Umbilical cord (tissue), 2 donors: ENCODE measurements around the gene PCNX2. TPM values are rescaled to one million over a fixed set of nuclear protein-coding genes. Genes with fewer than 3 reads are reported as not detected.
"Not testable (repeated sequence)": the region's sequence is repeated elsewhere in the genome, so short reads cannot be mapped to it uniquely, and the experiment has no call there.

ENCODE experiments used
- DNase-seq: peaks from one replicate; pipeline ENCODE4 v3.0.0-alpha.2; 2015; ENCODE audit warnings: low spot score
- total RNA-seq: library from RNA; depleted of rRNA; stranded (reverse); fragments of >200 nt; gene quantifications from one replicate; pipeline ENCODE4 v1.2.3, GENCODE V29; 2014; ENCODE audit warnings: low replicate concordance; ENCODE audit not compliant: insufficient read depth

PCNX2 gene
- total RNA-seq, 1 donor from 2014 or later = 12.5 TPM

DNA sequence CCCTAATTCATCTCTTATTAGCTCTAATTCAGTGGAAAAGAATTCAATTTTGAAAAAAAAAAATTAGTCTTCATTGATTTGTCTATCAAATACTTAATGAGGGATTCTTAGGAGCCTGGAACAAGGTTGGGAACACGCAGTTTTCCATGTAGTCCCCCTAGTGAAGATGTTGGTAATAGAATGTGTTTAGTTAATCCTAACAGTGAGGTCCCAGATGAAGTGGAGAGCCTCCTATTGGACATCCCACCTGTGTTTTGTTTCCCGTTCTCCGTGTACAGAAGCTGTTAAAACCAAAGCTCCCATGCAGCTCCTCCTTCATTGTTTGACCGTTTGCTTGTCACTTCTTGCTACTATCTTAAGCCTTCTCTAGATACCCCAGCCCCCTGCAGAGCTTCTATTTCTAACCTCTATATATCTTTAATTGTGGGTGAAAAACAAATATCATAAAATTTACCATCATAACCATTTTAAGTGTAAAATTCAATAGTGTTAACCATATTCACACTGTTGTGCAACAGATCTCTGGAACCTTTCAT is 67.5 kb downstream of the PCNX2 start:
- DNase-seq = no peak

DNA sequence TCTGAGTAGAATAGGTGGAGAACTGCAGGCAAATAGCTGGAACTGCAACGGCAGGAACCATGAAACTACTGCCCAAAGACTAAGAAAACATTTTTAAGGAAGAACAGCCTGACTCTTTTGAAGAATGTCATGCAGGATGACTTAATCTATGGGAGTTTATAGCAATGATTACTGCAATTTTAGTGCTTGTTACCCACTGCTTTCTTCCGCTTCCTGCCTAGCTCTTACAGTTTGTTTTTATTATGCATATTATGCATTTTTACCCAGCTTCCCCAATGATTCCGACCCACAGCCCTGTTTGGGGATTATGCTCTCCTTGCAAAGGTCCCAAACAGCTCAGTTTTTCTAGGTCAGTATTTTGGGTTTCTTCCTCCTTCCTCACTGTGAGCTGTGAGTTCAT is 71.2 kb downstream of the PCNX2 start:
- DNase-seq = no peak

DNA sequence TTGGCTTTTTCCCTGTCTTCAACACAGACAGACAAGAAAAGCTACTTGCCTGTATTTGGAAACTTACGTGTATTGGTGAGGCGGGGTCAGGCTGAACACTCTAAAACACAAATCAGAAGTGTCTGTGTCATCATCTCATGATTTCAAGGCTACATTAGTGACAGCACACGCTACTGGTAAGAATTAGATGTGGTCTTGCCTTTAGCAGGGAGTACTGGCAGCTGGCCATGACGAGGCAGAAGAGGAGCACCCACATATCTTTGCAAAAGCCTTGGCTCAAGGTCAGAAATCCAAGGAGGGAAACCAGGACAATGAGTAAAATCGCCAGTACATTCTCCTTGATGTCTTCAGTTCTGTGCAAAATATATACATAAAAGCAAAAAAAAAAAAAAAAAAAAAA is 77.7 kb downstream of the PCNX2 start:
- no peak for DNase-seq

DNA sequence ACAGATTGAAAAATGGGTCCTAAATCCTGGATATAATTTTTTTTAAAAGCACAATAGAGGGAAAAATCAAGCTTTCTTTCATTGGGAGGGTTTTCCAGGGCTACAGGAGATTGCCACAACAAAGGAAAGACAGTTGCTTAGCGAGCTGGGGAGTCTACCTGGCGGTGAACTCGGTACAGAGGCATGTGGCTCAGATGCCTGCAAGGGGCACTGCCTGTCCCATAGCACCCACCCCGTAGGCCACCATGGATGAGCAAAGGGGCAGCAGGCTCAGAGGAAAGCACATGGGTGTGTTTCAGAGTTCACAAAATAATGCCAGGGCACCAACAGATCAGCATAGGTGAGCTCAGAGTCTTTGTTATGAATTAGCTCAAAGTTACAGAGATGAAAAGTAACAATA is 79.5 kb downstream of the PCNX2 start:
- DNase-seq = no peak

DNA sequence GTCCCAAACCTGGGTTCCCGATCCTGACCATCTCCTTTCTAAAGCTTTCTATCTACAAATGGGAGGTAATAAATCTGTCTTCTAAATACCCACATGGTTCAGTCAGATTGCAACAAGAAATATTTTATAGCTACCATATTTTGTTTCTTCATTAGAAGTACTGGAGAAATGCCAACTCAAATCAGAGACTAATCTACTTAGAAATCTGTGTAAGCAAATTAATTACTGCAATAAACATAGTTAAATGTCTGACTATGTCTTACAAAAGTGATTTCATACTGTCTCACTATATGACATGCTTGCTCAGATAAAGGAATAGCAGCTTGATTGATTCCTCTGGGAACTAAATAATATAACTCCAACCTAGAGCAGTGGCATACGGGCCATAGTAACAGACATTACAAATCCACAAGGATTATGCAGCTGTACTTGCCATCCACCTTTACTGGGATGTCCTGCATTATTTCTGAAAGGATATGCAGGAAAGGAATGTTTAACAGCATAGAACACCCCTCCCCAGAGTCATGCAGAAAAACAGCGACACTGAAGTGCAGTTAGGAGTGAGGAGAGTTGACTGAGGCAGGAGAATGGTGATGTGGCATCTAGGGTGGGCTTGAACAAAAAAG is 80.3 kb downstream of the PCNX2 start:
- no peak for DNase-seq

DNA sequence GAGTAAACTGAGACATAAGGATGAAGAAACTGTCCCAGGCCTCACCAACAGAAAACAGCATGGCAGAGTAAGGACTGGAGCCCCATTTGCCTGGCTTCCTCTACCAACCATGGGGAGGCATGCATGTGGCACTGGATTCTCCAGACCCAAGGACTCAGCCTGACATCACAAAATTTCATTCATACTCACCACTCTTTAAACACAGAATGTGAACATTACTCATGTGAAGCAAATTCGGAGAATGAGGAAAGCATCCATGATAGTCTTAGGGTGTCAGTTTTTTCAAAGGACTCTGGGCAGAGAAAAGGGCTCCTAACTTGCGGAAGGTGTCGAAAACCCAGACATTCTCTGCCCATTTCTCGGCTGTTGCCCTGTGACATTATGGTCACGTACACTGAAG is 83.9 kb downstream of the PCNX2 start:
- no peak for DNase-seq

DNA sequence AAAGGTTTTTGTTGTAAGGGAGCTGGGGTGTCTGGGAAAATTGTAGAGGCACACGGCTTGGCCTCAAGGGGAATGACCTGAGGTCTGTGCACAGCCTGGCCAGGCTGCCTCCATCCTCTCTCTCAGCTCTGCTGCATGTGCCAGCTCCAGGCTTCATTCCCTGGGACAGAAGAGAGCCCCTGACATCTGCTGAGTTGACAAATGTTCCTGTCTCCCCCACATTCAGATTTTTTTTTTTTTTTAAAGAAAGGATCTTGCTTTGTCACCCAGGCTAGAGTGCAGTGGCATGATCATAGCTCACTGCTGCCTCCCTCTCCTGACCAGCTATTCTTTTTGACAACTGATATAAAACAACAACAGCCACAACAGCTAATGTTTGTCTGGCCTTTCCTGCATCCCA is 84.4 kb downstream of the PCNX2 start:
- no peak for DNase-seq

DNA sequence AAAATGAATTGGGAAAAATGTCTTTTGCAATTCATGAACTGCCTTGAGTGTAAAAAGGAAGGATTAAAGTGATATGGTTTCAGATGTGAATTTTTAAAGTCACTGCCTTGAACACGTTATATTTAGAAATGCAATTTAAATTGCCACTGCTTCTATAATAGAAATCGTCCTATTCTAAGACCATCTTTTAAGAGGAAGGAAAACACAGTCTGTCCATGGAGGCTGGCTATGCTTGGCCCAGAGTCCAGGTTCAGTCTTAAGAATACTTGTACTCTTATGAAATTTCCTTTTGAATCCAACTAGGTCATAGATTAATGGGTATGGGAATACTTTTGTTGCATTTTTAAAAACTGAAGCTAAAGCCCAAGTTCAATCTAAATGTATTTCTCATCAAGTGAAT is 86.0 kb downstream of the PCNX2 start:
- no peak for DNase-seq

DNA sequence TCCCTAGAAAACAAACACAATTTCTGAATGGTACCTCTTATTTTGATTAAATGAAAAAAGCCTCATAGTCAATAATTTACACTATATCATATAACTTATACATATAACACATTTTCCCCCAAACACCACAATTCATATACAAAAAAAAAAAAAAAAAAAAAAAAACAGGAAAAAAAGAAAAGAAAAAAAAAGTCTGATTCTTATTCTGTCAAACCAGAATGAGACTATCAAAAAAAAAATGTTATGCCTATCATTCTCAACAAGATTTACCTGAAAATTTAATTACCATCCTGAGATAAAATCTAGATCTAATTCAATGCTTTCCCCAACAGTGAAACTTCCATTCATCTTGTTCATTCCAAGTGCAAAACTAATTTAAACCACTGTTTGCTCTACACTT is 86.8 kb downstream of the PCNX2 start:
- no peak for DNase-seq

DNA sequence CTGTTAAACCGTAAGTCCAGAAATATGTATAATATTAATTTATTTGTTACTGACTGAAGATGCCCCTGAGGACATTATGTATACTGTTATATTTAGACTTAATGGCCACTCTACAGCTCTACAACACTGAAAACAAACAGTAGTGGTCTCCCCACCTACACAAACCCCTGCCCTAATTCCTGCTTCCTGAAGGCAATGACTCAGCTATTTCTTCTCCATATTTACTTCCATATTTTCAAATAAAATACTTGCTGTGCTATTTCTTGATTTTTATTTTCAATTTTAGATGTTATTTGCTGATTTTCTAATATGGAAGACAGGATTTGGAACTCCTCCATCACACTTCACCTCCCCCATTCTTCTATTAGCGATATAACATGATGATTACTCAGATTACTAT is 97.6 kb downstream of the PCNX2 start:
- DNase-seq = no peak

DNA sequence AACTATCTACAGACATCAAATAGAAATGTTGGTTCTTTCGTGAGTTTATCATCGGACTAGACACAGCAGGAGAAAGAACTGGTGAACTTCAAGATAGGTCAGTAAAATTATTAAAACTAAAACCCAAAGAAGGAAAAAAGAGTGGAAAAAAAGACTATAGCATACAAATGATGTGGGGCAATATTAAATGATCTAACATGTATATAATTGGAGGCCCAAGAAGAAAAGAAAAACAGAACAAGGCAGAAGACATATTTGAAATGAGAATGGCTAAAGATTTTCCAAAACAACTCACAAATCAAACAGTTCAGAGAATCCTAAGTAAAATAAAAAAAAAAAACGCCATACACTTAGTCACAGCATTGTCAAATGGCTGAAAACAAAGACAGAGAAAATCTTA is 101.8 kb downstream of the PCNX2 start:
- no peak for DNase-seq

DNA sequence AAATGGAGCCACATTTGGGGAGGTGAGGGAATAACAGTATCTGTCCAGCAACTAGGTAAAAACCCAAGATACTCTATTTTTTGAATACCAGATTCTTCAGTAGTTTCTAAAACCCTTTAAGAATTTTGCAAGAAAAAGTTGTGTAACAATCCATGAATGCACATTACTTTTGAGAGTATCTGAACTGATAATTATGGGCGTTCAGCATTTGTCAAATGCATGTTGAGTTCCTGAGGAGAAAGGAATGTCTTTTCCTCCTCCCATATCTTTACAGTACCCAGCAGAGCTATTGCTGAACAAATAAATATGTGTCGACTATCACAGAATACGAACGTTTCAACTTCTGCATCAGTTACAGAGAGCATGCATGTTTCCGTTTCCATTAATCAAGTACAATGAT is 104.5 kb downstream of the PCNX2 start:
- no peak for DNase-seq

DNA sequence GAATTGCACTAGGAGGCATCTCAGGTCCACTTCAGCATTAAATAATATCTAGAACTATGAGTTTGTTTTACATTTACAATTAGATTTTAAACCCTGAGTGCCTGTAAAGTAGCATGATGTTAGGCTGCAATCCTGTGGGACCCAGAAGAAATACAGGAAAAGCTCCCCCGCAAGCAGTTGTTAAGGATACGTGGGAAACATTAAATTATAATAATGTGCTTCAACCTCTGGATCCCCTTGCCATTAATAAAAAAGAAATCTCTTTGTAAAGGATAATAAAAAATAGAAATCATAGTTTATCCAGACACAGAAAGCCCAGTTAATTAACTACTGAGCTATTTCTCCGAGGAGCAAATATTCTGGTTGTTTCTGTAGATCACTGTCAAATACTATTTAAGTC is 106.0 kb downstream of the PCNX2 start:
- no peak for DNase-seq

DNA sequence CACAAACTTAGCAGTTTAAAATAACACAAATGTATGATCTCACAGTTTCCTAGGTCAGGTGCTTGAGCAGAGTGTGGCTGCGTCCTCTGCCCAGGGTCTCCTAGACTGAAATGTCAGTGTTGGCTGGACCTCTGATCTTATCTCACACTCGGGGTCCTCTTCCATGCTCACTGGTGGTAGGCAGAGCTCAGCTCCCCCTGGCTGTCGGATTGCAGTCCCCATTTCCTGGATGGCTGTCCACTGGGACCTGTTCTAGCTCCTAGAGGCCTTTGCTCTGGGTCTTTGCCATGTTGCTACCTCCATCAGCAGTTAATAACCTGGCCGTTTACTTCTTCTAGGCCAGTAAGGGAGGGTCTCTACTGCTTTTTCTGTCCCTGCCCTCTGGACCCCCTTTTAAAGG is 107.5 kb downstream of the PCNX2 start:
- no peak for DNase-seq

DNA sequence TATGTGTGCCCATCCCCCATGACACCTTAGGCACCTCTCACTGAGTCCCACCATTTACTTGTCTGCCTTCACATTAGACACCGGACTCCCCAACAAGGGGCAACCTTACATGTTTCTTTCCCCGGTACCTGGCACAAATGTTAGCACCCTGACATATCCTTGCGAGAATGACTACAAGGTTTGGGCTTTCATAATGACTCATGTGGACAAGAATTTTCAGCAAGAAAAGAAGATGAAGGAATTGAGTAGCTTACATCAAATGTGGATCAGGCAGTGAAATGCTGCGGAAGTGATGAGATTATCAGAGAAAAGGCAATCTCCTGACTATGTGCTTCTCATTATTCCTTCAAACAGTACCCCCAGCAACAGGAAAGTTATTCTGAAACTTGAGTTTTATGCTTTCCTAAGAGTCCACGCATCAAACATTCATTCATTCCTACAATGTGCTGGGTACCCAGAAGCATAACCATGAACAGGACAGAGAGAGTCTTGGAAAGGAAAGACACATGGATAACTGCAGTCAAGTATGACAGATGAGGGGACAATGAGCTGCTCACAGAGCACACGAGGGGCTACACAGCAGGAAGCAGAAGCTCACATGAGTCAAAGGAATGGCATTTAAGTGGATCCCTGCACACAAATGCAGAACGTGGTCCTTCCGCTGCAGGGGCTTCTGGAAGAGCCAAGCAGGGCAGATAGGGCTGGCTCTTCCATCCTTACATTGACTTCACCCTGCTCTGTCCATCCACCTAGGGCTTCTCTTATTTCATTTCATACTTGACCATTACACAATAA is 112.1 kb downstream of the PCNX2 start:
- DNase-seq = no peak

DNA sequence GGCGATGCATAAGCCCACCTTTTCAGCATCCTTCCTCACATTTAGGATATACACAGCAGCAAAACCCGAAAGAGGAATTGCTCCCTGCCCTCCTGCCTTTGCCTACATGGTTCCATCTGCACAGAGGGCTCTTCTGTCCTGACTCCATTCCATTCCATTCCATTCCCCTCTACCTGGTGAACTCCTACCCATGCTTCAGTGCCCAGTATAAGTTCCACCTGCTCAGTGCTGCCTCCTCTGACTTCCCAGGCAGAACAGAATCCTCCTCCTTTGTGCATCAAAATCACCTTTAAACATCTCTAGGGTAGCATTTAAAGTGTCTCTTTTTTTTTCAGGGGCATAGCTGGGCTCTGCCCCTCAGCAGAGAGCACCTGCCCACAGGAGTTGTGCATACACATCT is 112.9 kb downstream of the PCNX2 start:
- DNase-seq = no peak

DNA sequence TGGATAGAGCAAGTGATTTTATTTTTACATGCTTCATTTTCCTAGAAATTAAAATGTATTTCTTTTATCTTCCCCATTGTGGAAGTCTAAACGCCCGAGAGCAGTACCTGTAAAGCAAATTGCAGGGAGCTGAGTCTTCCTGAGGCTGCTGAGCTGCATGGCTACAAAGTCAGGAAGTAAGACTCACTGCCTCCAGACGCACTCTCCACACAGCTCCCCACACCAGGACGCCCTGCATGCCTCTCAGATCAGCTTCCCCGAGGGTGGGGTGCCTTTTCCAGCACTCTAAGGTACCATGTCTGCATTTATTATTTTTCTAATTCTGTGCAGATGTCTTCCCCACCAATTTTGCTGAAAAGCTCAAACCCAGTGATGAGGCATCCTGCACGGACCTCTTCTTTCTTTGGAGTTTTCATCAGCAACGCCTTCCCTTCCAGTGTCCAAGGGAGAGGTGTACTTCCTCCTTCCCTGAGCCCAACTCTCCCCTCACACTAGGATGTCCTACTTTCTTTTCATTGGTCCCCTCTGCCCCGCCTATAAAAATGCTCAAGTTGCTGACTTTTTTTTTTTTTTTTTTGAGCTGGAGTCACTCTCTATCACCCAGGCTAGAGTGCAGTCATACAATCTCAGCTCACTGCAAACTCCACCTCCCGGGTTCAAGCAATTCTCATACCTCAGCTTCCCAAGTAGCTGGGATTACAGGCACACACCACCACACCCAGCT is 114.7 kb downstream of the PCNX2 start:
- DNase-seq = no peak

DNA sequence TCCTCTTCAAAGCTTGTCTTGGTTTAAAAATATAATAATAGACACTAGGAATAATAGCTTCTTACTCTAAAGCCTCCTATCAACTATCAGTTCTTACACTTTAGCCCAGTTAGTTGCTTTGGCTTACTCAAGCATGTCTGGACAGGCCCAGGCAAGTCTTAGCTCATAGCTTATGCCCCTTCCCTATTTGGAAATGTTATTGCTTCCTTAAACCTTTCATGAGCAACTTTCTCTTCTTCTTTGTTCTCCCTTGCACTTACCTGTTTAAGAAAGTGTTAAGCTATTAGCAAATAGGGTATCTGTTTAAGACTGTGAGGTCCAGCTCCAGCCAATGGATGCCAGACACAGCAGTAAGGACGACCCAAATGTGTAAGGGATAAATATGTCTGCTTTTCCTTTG is 115.9 kb downstream of the PCNX2 start:
- DNase-seq = not testable (repeated sequence)

DNA sequence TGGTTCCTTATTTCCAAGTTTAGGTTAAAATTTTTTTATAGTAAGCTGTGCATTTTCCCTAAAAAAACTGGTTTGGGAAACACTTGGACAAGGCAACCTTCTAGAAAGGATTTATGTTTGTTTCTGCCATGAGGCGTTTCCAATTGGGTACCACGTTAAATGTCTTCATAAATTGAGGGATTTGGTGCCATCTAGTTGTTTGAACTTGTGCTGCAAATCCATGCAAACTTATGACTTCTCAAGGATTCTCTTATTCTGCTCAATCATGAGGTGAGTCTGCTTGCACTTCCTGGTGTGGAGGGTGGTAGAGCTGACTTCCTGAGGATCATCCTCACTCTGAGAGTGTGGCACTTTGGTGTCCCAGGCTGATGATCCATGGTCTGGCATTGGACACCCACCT is 123.3 kb downstream of the PCNX2 start:
- DNase-seq = no peak

DNA sequence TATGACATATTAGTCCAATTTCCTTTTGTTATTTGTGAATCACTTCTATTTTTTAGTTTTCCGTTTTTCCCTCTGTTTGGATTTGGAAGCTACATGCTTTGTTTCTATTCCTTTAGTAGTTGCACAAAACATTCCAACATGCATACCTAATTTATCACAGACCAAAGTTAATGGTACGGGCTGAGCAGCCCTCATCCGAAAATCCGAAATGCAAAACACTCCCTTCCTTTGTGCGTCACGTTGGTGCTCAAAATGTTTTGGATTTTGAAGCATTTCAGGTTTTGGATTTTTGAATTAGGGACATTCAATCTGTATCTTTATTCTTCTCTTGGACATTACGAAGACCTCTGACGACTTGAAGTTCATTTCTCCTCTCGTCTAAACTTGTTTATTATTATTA is 124.8 kb downstream of the PCNX2 start:
- no peak for DNase-seq

DNA sequence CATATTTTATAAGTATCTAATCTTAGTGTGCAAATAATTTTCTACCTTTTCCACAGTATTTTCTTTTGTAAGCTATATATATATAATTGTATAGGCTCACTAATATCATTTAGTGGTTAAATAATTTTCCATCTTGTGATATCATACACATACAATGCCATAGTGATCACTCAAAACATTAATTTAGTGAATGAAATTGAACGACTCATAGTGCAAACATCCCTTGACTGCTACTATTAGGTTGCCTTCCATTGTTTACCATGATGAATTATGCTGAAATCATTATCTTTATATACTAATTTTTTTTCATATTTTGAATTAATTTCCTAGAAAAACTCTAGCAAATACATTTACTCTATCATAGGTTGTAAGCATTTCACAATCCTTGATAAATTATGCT is 127.1 kb downstream of the PCNX2 start:
- DNase-seq = no peak

DNA sequence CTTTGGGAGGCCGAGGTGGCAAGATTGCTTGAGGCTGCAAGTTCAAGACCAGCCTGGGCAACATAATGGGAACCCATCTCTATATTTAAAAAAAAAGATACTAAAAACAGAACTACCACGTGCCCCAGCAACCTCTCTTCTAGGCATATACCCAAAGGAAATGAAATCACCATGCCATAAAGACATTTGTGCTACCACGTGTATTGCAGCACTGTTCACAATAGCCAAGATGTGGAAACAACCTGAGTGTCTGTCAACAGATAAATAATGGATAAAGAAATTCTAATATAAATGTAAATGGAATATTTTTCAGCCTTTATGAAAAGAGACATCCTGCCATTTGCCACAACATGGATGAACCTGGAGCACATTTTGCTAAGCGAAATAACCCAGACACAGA is 128.6 kb downstream of the PCNX2 start:
- no peak for DNase-seq

DNA sequence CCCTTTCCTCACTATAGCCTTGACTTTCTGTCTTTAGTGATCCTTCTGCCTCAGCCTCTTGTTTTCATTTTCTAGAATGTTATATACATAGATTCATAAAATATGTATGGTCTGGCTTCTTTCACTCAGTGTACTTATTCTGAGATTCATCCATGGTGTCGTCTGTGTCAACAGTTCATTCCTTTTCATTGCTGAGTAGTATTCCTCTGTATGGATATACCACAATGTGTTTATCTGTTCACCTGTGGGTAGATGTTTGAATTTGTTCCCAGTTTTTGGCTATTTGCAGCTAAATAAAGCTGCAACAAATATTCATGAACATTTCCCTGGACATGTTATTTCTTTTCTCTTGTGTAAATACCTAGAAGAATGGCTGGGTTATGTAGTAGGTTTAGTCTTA is 131.8 kb downstream of the PCNX2 start:
- DNase-seq = no peak
